Stimulated activated CD4-positive, alpha-beta T cell treated with anti-CD3 and anti-CD28 coated beads, TNF-alpha, amount 100 ng/mL, for 1 hour (primary cell): ENCODE measurements around the gene TEX2.
"Not testable (repeated sequence)": the region's sequence is repeated elsewhere in the genome, so short reads cannot be mapped to it uniquely, and the experiment has no call there.

Experiments
- DNase-seq, 3 donors: peaks; one replicate each; pipeline ENCODE4 v3.0.0-alpha.2; 2020; ENCODE audit warnings: low read depth in 3 of 3, low spot score in 1 of 3

The TEX2 gene

GRCh38 chr17:64240741-64241347 is 22.2 kb downstream of the TEX2 start:
- no peak for DNase-seq

GRCh38 chr17:64240261-64240740 is 22.8 kb downstream of the TEX2 start:
- no peak for DNase-seq

GRCh38 chr17:64238449-64238848 is 24.6 kb downstream of the TEX2 start:
- not testable (repeated sequence) for DNase-seq

GRCh38 chr17:64236827-64237403 is 26.1 kb downstream of the TEX2 start:
- no peak for DNase-seq

GRCh38 chr17:64234961-64235360 is 28.1 kb downstream of the TEX2 start:
- DNase-seq: no peak

- DNase-seq: no peak
Measured at GRCh38 chr17:64232466-64233262, 30.4 kb downstream of the TEX2 start.

GRCh38 chr17:64231567-64232141 is 31.4 kb downstream of the TEX2 start:
- no peak for DNase-seq

GRCh38 chr17:64230791-64231408 is 32.2 kb downstream of the TEX2 start:
- no peak for DNase-seq

- DNase-seq: no peak
Measured at GRCh38 chr17:64229815-64230728, 33.0 kb downstream of the TEX2 start.

- no peak for DNase-seq
Measured at GRCh38 chr17:64226132-64226531, 36.9 kb downstream of the TEX2 start.

- DNase-seq: no peak
Measured at GRCh38 chr17:64225410-64225809, 37.6 kb downstream of the TEX2 start.

GRCh38 chr17:64223931-64224629 is 39.0 kb downstream of the TEX2 start:
- DNase-seq: no peak

GRCh38 chr17:64223283-64223682 is 39.8 kb downstream of the TEX2 start:
- DNase-seq: no peak

- no peak for DNase-seq
Measured at GRCh38 chr17:64221679-64222078, 41.4 kb downstream of the TEX2 start.

GRCh38 chr17:64220604-64221003 is 42.5 kb downstream of the TEX2 start:
- not testable (repeated sequence) for DNase-seq

GRCh38 chr17:64219571-64219970 is 43.5 kb downstream of the TEX2 start:
- no peak for DNase-seq

- no peak for DNase-seq
Measured at GRCh38 chr17:64218066-64218465, 45.0 kb downstream of the TEX2 start.

GRCh38 chr17:64217249-64217691 is 45.8 kb downstream of the TEX2 start:
- no peak for DNase-seq

- no peak for DNase-seq
Measured at GRCh38 chr17:64216338-64217248, 46.5 kb downstream of the TEX2 start.
